C4-2B (cell line): Measurements from ENCODE around the gene MEF2D.

ENCODE experiments used
- ZFX ChIP-seq: fragments of 450-650 bp; IDR thresholded peaks from 2 replicates; pipeline ENCODE4 v1.6.1; 2017
- TF ChIP-seq, protein P1 (sequence below): fragments of 450-650 bp; conservative IDR thresholded peaks from 2 replicates; pipeline ENCODE4 v1.5.1; 2017; ENCODE audit warnings: mild to moderate bottlenecking

DNA sequence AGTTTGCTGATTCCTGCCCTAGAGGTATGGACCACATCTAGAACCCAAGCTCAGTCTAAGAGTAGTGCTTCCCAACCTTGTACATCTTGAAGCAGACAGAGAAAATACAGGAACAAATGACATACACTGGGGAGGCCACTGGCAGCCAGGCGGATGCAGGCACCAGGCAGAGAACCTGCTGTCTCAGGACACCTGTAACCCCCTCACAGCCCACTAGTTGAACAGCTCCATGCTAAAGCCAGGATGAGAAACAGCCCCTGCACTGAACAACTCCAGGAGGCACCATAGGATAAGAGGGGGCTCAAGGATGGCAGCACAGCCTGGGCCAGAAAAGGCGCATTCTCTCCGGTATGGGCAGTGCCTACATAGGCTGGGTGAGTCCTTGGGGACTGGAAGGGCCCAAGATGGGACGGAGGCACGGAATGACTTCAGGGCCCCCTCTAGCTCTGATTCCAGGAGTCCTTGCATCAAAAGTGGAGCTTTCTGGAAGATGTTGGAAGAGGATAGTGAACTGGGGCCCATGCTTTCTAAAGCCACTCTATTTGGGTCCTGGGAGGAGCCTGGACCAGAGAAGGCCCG, 16.0 kb downstream of the MEF2D start:
- TF ChIP-seq, protein P1, sequence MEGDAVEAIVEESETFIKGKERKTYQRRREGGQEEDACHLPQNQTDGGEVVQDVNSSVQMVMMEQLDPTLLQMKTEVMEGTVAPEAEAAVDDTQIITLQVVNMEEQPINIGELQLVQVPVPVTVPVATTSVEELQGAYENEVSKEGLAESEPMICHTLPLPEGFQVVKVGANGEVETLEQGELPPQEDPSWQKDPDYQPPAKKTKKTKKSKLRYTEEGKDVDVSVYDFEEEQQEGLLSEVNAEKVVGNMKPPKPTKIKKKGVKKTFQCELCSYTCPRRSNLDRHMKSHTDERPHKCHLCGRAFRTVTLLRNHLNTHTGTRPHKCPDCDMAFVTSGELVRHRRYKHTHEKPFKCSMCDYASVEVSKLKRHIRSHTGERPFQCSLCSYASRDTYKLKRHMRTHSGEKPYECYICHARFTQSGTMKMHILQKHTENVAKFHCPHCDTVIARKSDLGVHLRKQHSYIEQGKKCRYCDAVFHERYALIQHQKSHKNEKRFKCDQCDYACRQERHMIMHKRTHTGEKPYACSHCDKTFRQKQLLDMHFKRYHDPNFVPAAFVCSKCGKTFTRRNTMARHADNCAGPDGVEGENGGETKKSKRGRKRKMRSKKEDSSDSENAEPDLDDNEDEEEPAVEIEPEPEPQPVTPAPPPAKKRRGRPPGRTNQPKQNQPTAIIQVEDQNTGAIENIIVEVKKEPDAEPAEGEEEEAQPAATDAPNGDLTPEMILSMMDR: no peak
- TF ChIP-seq ZFX: no peak
